Activated CD4-positive, alpha-beta T cell treated with anti-CD3 and anti-CD28 coated beads, Interleukin-2, amount 50 U/mL, for 24 hours (primary cell): ENCODE results near the gene TM9SF3.
A peak's percentile ranks its signal among the peaks of the same experiment; 100 is the strongest.
"Not testable (repeated sequence)": the region's sequence is repeated elsewhere in the genome, so short reads cannot be mapped to it uniquely, and the experiment has no call there.

ENCODE experiments used
- DNase-seq, 2 donors: peaks; one replicate each; pipeline ENCODE4 v3.0.0-alpha.2; 2020; ENCODE audit warnings: low read depth in 1 of 2, low spot score in 1 of 2

TM9SF3 gene

DNA sequence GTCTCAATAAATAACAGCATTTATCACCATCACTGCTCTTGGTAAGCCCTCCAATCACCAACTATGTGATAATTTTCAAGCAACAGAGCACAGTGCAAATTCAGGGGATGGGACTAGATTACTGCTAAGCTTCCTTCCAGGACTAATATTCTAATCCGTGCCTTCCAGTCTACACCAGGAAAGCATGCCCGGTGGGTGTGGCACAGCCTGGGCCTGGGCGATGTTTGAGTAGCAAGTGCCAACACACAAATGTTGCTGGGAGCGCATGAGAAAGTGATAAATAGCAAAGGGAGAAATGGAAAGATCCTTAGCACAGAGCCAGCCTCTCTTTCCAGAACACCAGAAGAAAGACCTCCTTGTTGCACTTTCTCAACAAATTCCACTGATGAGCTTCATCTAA is 13.5 kb upstream of the TM9SF3 start:
- no peak for DNase-seq

DNA sequence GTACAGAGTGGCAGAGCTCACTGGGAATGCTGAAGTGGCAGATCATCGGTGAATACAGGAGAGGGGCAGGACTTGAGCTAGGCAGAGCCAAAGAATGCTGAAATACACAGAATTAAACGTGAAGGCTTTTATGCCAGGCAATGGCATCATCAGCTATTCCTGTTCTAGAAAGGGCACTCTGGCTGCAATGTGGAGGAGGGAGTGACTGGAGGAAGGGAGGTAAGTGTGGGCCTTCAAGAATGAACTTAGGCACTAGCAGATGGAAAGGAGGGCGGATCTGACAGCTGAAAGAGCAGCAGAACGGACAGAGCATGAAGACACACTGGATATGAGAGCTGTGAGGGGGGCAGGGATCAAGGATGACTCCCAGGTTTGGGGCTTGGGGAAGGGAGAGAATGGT is 12.0 kb upstream of the TM9SF3 start:
- no peak for DNase-seq

DNA sequence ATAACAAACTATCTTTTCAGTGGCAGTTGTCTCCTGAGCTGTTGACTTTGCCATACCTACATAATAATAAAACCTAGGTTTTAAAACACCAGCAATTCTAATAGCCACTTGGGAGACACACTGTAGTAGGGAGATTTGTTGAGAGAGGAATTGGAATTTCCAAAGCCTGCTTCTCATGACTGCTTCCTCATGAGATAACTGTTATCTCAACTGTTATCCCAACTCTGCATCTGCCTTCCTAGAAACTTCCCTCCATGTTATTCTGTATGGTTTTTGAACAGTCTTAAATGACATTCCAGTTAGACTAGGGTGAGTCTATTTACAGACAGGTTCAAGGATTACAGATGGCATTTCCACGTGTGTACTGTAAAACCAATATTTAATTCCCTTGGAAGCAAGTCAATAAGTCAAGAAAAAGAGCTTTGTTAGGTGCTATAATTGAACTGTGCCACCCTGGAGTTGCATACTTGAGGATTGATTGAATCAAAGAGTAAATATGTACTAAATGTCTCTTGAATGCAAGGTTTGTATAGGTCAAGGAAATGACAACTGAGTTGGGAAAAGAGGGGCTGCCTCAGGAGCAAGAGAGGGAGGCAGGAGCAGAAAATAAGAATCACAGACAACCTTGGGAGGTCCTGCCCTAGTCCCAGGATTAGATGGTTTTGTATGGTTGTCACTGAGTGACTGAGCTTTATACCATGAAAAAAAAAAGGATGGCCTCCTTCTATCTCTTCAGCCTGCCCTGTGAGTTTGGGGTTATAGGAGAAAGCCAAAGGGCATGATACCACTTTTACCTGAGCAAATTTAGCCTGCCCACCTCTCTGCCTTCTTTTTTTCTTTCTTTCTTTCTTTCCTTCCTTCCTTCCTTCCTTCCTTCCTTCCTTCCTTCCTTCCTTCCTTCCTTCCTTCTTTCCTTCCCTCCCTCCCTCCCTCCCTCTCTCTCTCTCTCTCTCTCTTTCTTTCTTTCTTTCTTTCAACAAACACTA is 9.9 kb upstream of the TM9SF3 start:
- DNase-seq, result no peak

- DNase-seq, result no peak
These were observed 8.9 kb upstream of the TM9SF3 start for GRCh38 chr10:96595741-96596140.

DNA sequence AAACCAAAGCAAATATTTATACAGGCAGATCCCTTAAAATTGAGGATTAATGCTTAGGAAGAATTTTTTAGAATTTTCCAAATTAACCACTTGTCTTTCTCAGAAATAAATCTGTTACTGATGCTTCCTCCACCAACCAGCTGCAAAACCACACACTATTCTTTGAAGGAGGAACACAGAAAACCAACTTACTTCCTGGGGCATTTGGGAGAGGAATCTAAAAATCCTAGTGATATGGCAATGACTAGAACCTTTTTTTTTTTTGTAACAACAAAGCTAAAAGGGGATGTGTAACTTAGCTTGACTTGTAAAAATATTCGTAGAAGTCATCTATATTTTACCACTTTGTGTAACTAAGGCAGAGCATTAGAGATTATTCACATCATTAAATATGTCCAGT is 5.1 kb upstream of the TM9SF3 start:
- no peak for DNase-seq

DNA sequence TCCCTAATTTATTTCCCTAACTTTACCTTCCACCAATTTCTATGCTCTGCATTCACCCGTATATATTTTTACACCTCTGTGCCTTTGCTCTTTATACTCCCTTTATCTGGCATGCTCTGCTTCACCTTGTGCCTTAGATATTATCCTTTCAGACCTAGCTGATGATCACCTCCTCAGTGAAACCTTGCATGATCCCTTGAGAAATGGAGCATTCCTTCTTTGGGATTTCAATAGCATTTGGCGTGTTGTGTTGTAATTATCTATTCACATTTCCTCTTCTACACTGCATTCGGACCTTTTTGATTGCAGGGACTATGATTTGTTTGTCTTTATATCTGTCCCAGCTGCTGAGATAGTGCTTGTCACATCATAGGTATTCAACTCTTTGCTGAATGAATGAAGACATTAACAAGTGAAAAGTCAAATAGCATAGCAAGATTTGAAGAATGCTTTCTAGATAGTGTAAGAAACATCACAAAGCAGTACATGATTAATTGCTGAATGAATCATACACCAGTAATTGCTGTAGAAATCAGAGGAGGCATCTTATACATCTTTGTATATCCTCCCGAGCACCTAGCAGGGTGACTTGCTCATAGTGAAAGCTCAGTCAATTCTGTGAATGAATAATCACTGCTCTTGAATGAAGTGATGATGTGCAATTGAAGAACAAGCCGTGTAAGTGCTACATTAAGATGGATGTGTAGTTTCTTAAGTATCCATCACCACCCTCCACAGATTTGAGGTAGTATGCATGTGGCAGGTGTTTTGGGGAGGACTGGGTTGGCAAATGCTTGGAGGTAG is 2.0 kb upstream of the TM9SF3 start:
- DNase-seq, result peak in 1 of 2 donors; percentile 34

DNA sequence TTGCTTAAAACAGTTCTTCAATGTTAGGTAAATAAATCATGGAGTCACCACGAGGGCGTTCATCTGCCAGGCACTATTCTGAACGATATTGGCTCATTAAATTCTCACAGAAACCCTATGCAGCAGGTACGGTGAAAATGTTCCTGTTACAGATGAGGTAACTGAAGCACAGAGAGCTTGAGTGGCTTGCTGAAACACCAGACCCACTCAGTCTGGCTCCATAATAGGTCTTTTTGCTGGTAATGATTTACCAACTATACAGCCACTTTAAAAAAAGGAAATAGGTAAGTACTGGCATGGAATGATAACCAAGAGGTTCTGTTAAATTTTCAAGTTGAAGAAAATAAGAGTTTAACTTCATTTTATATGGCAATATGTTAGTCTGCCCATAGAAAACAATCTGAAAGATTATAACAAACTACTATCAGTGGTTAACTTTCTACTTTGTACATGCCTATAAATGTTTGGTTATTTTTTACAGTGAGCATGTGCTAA is 1.3 kb upstream of the TM9SF3 start:
- DNase-seq, result no peak

DNA sequence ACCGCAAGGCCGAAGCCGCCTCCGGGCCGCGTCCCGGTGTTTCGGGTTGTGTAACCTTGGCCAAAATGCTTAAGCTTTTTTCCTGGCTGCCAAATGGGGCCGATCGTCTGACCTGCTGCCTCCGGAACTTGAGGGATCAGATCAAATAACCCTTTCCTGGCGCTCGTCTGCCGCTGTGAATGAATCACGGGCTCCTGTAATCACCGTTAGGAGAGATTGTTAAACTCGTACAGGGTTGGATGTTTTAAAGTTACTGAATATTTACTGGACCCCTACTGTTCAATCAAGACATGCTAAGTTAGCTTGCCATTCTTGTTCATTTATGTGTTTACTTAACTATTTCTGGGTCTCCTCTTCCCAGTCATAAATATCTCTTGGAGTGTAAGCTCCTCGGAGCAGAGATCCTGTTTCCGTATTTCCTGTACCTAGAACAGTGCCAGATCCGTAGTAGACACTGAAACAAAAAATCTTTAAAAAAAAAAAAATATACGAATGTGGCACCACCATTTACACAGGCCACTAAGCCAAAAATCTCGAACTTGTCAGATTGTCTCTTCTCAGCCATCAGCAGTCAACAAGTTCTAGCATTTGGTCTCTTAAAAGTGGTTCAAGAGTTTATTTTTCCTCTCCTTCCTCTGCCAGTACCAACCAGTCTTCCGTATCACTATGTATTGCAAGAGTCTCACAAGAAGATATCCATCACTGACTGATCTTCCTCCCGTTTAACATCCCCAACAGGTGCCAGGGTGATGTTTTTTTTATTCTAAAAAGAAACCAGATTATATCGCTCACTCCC is 650 bp upstream of the TM9SF3 start:
- DNase-seq, result peak in 1 of 2 donors; percentile 32

- DNase-seq, result peak in 1 of 2 donors; percentile 9
These were observed 935 bp downstream of the TM9SF3 start for GRCh38 chr10:96585736-96586418.

GRCh38 chr10:96584474-96584873 is 2.3 kb downstream of the TM9SF3 start:
- DNase-seq, result no peak

- no peak for DNase-seq
These were observed 2.8 kb downstream of the TM9SF3 start for GRCh38 chr10:96584035-96584434.

DNA sequence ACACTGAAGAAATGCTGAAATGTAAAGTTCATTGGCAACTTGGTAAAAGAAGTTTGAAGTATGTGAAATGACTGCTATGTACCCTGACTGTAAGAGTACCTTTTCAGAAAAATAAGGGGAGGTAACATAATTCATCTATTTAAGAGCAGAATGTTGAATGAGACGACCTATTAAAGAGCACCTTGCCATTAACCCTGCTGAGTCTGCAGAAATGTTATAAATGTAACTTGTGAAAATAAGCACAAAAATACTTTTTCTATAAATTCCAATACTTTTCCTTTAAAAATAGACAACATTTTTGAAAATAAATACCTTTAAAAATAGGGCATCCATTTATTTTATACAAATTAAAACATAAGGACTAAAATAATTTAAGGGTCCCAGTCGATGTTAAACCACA is 7.7 kb downstream of the TM9SF3 start:
- no peak for DNase-seq

GRCh38 chr10:96578633-96579032 is 8.2 kb downstream of the TM9SF3 start:
- DNase-seq, result no peak

- DNase-seq, result no peak
These were observed 8.8 kb downstream of the TM9SF3 start for GRCh38 chr10:96578022-96578421.

- DNase-seq, result no peak
These were observed 9.7 kb downstream of the TM9SF3 start for GRCh38 chr10:96577069-96577468.

- DNase-seq, result no peak
These were observed 10.4 kb downstream of the TM9SF3 start for GRCh38 chr10:96576277-96576980.

DNA sequence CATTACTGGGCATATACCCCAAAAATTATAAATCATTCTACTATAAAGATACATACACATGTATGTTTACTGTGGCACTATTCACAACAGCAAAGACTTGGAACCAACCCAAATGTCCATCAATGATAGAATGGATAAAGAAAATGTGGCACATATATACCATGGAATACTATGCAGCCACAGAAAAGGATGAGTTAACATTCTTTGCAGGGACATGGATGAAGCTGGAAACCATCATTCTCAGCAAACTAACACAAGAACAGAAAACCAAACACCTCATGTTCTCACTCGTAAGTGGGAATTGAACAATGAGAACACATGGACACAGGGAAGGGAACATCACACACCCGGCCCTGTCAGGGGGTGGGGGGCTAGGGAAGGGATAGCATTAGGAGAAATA is 12.2 kb downstream of the TM9SF3 start:
- DNase-seq, result not testable (repeated sequence)

DNA sequence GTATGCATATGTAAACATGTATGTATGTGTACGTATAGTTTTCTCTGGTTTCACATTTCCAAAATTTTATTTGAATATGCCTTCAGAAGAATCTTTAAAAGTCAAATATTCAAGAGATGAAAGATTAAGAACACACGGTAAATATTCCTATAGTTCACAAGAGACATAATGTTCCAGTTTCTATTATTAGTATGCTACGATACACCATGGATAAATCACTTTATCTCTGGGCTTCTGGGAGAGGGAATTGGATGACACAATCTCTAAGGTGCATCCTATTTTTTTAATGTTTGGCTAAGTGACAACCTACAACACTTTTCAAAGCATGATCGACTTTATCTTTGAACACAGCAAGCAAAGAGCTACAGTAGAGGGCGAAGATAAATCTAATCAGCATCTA is 13.8 kb downstream of the TM9SF3 start:
- DNase-seq, result no peak

DNA sequence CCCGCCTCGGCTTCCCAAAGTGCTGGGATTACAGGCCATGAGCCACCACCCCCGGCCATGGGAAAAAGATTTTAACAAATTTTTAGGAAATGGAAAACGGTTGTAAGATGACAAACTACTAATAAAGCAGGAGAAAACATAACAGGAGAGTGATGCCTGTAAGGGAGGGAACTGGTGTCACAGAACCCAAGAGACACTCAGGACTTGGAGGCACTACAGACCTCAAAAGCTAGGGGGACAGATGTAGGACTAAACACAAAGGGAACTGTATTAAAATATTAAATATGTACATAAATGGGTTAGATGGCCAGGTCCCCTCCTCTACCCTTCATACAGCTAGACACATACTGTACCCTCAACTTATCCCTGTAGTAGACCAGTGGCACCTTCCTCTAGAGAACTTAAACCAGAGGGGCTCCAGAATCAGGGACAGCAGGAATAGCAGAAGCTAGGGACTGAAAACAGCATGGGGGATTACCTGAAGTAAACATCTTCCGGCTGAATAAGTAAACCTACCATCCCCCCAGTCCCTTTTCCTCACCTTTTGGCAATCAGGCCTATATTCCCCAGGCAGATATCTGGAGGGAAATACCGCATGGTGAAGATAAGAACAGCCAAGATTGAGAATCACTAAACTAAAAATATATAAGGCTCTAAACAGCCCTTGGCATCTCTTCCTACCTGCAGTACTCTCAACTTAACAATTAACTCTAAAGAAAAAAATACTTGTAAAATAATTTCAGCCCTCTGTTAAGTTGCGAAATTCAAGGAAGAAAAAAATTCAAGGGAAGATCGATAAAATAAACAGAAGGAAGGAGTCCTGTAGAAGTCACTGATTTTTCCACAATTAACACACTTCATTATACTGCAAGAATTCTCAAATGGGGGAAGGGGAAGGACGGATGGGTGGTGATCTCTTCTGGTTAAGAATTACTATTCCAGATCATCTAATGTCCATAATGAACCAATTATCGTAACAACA is 15.5 kb downstream of the TM9SF3 start:
- DNase-seq, result no peak
